GM18508 (cell line): ENCODE data around the gene OPN4.

Experiments used
- ATAC-seq: cut with Tn5 transposase; IDR thresholded peaks from one replicate; pipeline ENCODE4 v1.9.1; 2021; ENCODE audit warnings: moderate number of reproducible peaks; ENCODE audit not compliant: insufficient read depth, unreplicated experiment

OPN4 gene

DNA sequence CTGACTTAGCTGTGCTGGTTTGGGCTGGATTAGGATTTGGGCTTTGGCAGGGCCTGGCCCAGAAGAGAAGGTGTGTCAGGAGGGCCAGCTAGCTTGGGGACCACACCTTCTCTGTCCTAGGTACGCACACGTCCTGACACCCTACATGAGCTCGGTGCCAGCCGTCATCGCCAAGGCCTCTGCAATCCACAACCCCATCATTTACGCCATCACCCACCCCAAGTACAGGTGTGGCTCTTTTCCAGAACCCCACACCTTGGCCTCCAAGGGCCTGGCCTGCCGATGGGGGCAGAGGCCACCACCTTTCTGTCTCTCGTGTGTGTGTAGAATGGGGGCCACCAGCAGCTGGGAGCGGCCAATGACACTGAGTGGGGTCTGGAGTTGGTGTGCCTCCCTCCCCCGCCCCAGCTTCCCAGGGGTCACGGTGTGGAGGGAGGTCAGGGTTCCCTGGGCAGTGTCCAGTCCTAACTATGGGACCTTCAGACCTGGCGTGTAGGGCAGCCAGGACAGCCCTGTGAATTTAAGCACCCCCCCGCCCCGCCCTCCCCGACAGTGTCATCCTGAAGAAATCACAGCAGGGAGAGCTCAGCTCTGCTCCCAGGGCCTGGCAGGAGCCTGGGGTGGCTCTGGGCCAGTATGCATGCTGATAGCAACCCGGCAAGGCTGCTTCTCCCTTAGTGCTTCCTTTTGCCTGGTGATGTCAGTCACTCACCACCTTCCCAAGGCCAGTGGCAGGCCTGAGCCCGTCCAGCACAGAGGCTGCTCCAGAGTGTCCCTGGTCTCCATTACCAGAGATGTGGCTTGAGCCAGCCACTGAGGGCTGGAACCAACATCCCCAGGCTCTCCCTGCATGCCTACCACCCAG is 7.0 kb downstream of the OPN4 start:
- no peak for ATAC-seq

GRCh38 chr10:86662186-86663045 is 8.1 kb downstream of the OPN4 start:
- ATAC-seq = no peak

- ATAC-seq = no peak
These were observed 8.6 kb downstream of the OPN4 start for GRCh38 chr10:86663046-86663345.

DNA sequence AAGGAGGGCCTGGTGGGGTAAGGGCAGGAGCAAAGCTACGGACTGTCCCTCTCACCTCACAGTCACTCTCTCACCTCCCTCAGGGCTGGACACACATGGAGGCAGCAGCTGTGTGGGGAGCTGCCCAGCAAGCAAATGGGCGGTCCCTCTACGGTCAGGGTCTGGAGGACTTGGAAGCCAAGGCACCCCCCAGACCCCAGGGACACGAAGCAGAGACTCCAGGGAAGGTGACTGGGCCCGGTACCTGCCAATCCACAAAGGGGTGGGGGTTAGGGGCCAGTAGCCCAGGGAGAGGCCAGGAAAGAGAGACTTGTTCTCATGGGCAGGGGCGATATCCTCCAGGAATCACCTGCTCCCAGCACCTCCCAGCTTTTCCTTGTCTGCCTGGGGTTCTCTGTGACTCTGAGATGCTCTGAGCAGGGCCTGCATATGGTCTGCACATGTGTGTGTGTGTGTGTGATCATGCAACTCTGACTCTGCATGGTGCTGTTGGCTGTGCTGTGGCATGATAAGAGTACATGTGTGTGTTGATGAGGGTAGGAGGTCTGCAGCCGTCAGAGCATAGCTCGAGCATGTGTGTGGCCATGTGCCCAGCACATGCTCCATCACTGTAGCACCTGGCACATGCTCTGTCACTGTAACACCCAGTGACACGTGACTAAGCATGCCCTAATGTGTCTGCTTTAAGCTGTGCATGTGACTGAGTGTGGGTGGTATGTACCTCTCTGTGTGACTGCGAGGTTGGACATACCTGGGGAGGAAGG is 9.4 kb downstream of the OPN4 start:
- ATAC-seq = no peak

DNA sequence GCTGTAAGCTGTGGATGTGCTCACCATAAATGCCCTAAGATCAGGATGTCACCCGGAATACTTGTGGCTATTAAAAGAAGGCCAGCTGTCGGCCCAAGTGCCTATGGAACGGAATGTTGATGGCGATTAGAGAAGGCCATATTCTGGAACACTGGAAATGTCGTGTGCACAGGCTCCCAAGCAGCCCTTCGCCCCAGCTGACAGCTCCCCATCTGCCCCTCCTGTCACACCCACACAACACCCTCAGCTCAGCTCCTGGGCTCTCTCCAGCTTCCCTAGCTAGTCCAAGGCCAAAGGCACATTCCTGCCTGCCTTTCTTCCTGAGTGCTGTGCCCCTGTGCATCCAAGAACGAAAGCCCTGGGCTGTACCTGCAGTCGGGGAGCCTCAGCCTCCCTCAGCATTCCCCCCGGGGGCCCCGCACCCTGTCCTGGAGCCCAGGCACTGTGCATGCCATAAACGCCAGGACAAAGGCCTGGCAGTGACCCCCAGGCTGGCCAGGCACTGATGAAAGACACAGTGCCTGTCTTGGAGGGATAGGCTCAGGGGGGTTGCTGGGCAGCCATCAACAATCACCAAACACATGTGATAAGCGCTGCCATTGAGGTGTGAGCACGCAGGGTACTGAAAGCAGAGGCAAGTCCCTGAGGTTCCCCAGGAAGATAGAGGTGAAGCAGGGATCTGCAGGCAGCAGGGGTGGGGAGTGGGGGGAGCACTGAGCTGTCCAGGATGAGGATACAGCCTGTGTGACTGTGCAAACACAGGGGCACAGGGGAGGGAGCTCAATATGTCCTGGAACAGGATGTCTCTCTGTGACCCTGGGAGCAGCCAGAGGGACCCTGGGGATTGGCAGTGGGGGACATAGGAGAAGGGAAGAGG is 10.2 kb downstream of the OPN4 start:
- ATAC-seq = no peak

DNA sequence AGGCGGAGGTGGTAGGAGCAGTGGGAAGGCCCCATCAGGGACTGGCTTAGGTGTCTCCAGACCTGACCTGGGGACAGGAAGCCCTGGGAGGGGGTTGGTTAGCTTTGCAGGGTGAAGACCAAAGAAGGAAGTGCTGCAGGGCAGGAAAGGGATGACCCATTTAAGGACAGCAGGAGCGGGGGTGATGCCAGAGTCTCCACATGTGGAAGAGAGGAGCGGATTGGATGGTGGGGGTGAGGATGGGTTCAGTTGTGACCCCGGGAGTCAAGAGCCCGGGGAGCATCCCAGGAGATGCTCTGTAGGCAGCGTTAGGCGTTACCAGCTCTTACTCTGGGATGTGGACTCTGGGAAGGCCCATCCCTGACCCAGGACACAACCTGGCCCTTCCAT is 10.9 kb downstream of the OPN4 start:
- ATAC-seq = no peak

DNA sequence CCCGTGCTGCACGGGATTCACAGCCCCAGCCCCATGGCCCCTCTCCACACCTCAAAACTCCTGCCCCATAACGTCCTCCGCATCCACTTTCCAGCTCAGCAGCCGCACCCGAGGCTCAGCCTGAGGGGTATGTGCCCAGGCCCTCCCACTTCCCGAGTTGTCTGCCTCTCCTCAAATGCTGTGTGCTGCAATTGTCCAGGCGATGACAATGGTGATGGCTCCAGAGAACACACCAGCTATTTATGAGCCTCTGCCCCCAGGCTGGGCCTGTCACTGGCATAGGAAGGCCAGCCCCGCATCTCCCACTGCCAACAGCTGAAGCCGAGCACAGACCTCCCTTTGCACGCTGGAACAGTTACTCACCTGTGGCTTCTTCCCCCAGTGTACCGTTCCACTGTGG is 11.5 kb downstream of the OPN4 start:
- ATAC-seq = no peak

- no peak for ATAC-seq
These were observed 12.2 kb downstream of the OPN4 start for GRCh38 chr10:86666538-86666937.

DNA sequence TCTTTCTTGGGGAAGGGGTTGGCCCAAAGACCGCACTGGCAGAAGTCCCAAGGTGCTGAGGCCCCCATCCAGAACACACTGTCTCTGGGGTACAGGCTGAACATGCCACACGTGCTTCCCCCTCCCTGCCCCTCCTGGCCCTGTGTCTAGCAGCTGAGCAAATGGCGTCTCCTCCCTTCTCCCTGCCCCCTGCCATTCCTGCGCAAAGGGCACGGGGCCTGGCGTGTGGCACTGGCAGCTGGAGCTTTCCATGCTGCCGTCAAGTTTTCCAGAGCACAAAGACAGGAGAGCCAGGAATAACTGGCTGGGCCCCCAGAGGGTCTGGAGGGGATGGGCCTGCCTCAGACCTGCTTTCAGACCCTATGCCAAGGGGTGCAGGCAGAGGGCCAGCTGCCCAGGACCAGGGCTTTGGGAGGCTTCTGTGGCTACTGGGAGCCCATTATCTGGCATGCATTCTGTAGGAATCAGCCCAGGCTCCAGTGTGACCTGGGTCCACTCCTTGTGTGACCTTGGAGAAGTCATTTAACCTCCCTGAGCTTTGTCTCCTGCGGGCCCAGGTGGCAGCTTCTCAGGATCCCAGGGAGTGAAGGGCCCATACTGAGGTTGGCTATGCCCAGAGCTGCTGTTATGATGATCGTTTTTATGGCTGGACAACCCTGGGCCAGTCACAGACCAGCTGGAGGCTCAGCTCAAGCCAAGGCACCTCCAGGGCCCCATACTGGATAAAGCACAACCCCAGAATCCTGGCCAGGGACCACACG is 13.3 kb downstream of the OPN4 start:
- ATAC-seq = no peak

DNA sequence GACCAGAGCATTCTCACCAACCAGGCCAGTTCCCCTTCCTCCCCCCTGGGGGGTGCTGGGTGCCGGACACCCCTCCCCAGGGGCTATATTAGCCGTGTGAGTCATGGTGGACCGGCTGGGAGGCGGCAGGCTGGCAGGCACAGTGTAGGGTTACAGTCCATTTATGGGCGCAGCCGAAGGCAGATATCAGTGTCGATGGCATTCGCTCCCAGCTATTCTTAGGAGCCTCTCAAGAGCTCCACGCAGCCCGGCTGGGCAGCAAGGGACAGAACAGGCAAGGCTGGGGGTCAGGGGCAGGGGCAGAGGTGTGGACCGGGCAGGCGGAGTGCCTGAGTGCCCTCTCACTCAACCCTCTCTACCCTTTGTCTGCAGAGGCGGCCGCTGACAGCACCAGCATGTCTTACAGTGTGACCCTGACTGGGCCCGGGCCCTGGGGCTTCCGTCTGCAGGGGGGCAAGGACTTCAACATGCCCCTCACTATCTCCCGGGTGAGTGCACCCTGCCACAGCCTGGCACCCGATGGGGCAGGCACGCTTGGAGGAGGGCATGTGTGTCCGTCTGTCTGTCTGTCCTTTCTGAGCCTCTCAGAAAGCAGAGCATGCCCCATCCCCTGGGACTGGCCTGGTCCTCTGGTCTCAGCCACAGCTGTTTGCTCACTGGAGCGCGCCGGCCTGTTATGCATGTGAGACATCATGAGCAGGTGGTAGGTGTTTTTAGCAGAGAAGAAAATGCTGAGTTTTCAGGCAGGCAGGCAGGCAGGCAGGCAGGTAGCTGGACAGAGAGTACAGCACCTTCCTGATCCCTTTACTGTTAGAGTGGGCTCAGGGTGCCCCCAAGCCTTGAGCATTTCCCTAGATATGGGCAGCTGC is 14.2 kb downstream of the OPN4 start, which contains the start of gene LDB3:
Gene LDB3 (plus strand): TSS at position 215 of the 869 bp plus-strand sequence. CDS start 181 bp downstream, at position 396.
- no peak for ATAC-seq

GRCh38 chr10:86670290-86670811 is 16.0 kb downstream of the OPN4 start:
- no peak for ATAC-seq

GRCh38 chr10:86670876-86671275 is 16.5 kb downstream of the OPN4 start:
- no peak for ATAC-seq

DNA sequence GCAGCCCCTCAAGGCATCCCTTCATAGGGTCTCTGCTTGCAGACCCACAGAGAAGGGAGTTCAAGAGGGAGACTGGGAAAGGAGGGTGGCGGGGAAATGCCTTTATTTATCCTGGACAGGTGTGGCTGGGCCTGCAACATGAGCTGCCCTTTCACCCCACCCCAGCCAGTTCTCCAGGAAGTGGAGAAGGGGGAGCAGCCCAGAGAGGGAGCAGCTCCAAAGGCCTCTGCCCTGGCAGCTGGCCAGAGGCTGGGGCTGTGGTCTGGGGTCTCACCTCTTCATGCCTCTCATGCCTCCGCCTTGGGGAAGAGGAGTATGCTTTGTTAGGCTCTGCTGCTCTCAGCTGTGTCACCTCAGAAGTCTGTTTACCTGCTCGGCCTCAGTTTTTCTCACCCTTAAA is 17.1 kb downstream of the OPN4 start:
- no peak for ATAC-seq

- ATAC-seq = no peak
These were observed 17.8 kb downstream of the OPN4 start for GRCh38 chr10:86671985-86672710.

GRCh38 chr10:86673216-86673826 is 19.0 kb downstream of the OPN4 start:
- ATAC-seq = no peak

- ATAC-seq = no peak
These were observed 19.7 kb downstream of the OPN4 start for GRCh38 chr10:86673827-86674581.
